ENCODE measurements around the gene PSME3.

GRCh38 chr17:42845918-42846593, 12.9 kb downstream of the PSME3 start:
- no peak for TF ChIP-seq AR (CRISPR knock-in tag; IDR thresholded peaks at IDR 0.05)
- no peak for TF ChIP-seq CTCF (IDR thresholded peaks at IDR 0.05)
- TF ChIP-seq TEAD4 (CRISPR knock-in tag; IDR thresholded peaks at IDR 0.05): no peak
- no peak for TF ChIP-seq ETV6 (CRISPR knock-in tag; IDR thresholded peaks at IDR 0.05)
- TF ChIP-seq TP53 (CRISPR knock-in tag; IDR thresholded peaks at IDR 0.05): no peak
- TF ChIP-seq E2F4 (CRISPR knock-in tag; IDR thresholded peaks at IDR 0.05; ENCODE audit: borderline replicate concordance, low read depth): no peak
- no peak for TF ChIP-seq FOXP4 (CRISPR knock-in tag; IDR thresholded peaks at IDR 0.05)
- no peak for TF ChIP-seq ZNF138 (CRISPR knock-in tag; conservative IDR thresholded peaks at IDR 0.05)
- TF ChIP-seq CREB1 (CRISPR knock-in tag; IDR thresholded peaks at IDR 0.05): no peak
- TF ChIP-seq USF1 (CRISPR knock-in tag; IDR thresholded peaks at IDR 0.05): no peak
- TF ChIP-seq E2F5 (CRISPR knock-in tag; IDR thresholded peaks at IDR 0.05): no peak
- no peak for TF ChIP-seq ATF3 (CRISPR knock-in tag; conservative IDR thresholded peaks at IDR 0.05)
- no peak for TF ChIP-seq GABPB1 (CRISPR knock-in tag; IDR thresholded peaks at IDR 0.05)

Measured in WTC11 (cell line).